Measurements from ENCODE around the gene VPS9D1. TPM values are rescaled to one million over a fixed set of nuclear protein-coding genes. Genes with fewer than 3 reads are reported as not detected.

Gene VPS9D1
- total and polyA plus RNA-seq, 3 donors from 2014 or later: 22.4 to 26.9 (median 25.0) TPM

- Histone ChIP-seq H3K27ac (no peak overlapping the region), H3K9me3 (no peaks in the 10 kb centered on the region), H3K4me1 (no peaks in the 10 kb centered on the region), H3K36me3 (ENCODE audit: low read depth, missing control alignments) (no peaks in the 10 kb centered on the region), H3K27me3 (no peaks in the 10 kb centered on the region), H3K4me3 (peak overlapping the region in 1 of 2 donors; percentile 20)
- DNase-seq: no peak
- TF ChIP-seq POLR2A (IDR thresholded peaks at IDR 0.05): no peak
- no peak for TF ChIP-seq CTCF (IDR thresholded peaks at IDR 0.05)
- 29 to 56% methylated on average over 5 to 22 of the region's 22 CpGs for WGBS, 2 donors
- intact Hi-C loops (cut with DNase I; ENCODE audit: low total_unique reads): no loop called here
Measured at GRCh38 chr16:89712274-89712781, 8.4 kb downstream of the VPS9D1 start.

GRCh38 chr16:89711601-89712273, 9.0 kb downstream of the VPS9D1 start:
- Histone ChIP-seq H3K4me3 (peak overlapping the region; percentile 20 to 37), H3K36me3 (ENCODE audit: low read depth, missing control alignments) (no peaks in the 10 kb centered on the region), H3K27ac (no peak overlapping the region), H3K4me1 (no peaks in the 10 kb centered on the region), H3K27me3 (no peaks in the 10 kb centered on the region), H3K9me3 (no peaks in the 10 kb centered on the region)
- TF ChIP-seq POLR2A (IDR thresholded peaks at IDR 0.05) (no peak), CTCF (IDR thresholded peaks at IDR 0.05) (no peak)
- WGBS, 2 donors: 6 to 19% methylated on average over 11 to 34 of the region's 48 CpGs
- DNase-seq: peak; percentile 69
- intact Hi-C loops (cut with DNase I; ENCODE audit: low total_unique reads): no loop called here

GRCh38 chr16:89710709-89711564, 9.8 kb downstream of the VPS9D1 start:
- Histone ChIP-seq H3K27me3 (no peaks in the 10 kb centered on the region), H3K4me1 (no peaks in the 10 kb centered on the region), H3K27ac (peak overlapping the region in 1 of 2 donors; percentile 68), H3K36me3 (ENCODE audit: low read depth, missing control alignments) (no peaks in the 10 kb centered on the region), H3K9me3 (no peaks in the 10 kb centered on the region), H3K4me3 (peak overlapping the region in 1 of 2 donors; percentile 20)
- TF ChIP-seq POLR2A (IDR thresholded peaks at IDR 0.05) (no peak), CTCF (IDR thresholded peaks at IDR 0.05) (no peak)
- 64 to 82% methylated on average over 12 to 63 of the region's 63 CpGs for WGBS, 2 donors
- DNase-seq: no peak
- intact Hi-C loops (cut with DNase I; ENCODE audit: low total_unique reads): no loop called here

- 69 to 82% methylated on average over 12 to 19 of the region's 19 CpGs for WGBS, 2 donors
- Histone ChIP-seq H3K9me3 (no peaks in the 10 kb centered on the region), H3K4me3 (no peak overlapping the region), H3K27ac (peak overlapping the region in 1 of 2 donors; percentile 68), H3K4me1 (no peaks in the 10 kb centered on the region), H3K36me3 (ENCODE audit: low read depth, missing control alignments) (no peaks in the 10 kb centered on the region), H3K27me3 (no peaks in the 10 kb centered on the region)
- peak; percentile 64 for DNase-seq
- intact Hi-C loops (cut with DNase I; ENCODE audit: low total_unique reads): no loop called here
- TF ChIP-seq POLR2A (IDR thresholded peaks at IDR 0.05): no peak
- TF ChIP-seq CTCF (IDR thresholded peaks at IDR 0.05): no peak
Measured at GRCh38 chr16:89709716-89710432, 10.8 kb downstream of the VPS9D1 start.
